ENCODE data around the gene SH2B3. TPM values are rescaled to one million over a fixed set of nuclear protein-coding genes. Genes with fewer than 3 reads are reported as not detected.

Gene SH2B3
- total RNA-seq, 1 experiment from 2014 or later, result 6.5 TPM

GRCh38 chr12:111417784-111418593 is 12.3 kb downstream of the SH2B3 start:
- Histone ChIP-seq H3F3A (ENCODE audit: insufficient read depth, low read depth) (peaks cover 11% of the 10 kb centered on the region; the same call in 1 of the 2 replicates), H3K4me3 (no peak overlapping the region), H3K27me3 (ENCODE audit: insufficient read depth, low read depth) (no peaks in the 10 kb centered on the region), H3K9me2 (ENCODE audit: insufficient read depth) (no peaks in the 10 kb centered on the region), H3K79me2 (ENCODE audit: low read depth) (peaks cover 7% of the 10 kb centered on the region; the same call in 1 of the 2 replicates), H3K36me3 (ENCODE audit: low read depth) (no peaks in the 10 kb centered on the region), H3K4me2 (no peak overlapping the region), H3K27ac (no peak overlapping the region), H2AFZ (no peak overlapping the region), H3K9me3 (ENCODE audit: insufficient read depth, low read depth) (no peaks in the 10 kb centered on the region), H3K4me1 (replicated peaks; ENCODE audit: insufficient read depth) (peaks cover 9% of the 10 kb centered on the region), H4K20me1 (ENCODE audit: insufficient read depth) (peaks cover 9% of the 10 kb centered on the region; the same call in 1 of the 2 replicates)
- ChIA-PET POLR2A (ENCODE audit: unreplicated experiment) (no interaction called here), CTCF (no interaction called here)
- BruUV-seq (replicated peaks), result no TSS peak
- intact Hi-C loops (cut with micrococcal nuclease; ENCODE audit: unreplicated experiment), result no loop called here
- no peak for DNase-seq
- TF ChIP-seq EZH2 (IDR thresholded peaks at IDR 0.05; ENCODE audit: low read depth), result no peak
- no peak for TF ChIP-seq CTCF (conservative IDR thresholded peaks at IDR 0.05)

DNA sequence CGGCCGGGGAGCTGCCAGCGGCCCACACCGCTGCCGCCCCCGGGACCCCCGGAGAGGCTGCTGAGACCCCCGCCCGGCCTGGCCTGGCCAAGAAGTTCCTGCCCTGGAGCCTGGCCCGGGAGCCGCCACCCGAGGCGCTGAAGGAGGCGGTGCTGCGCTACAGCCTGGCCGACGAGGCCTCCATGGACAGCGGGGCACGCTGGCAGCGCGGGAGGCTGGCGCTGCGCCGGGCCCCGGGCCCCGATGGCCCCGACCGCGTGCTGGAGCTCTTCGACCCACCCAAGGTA is 12.8 kb downstream of the SH2B3 start:
- H3K4me3 ChIP-seq, result no peak overlapping the region
- peaks cover 7% of the 10 kb centered on the region; the same call in 1 of the 2 replicates for H3K79me2 ChIP-seq (ENCODE audit: low read depth)
- no peak overlapping the region for H2AFZ ChIP-seq
- no peaks in the 10 kb centered on the region for H3K9me3 ChIP-seq (ENCODE audit: insufficient read depth, low read depth)
- BruUV-seq (replicated peaks), result no TSS peak
- no peaks in the 10 kb centered on the region for H3K36me3 ChIP-seq (ENCODE audit: low read depth)
- H3K4me2 ChIP-seq, result no peak overlapping the region
- TF ChIP-seq EZH2 (IDR thresholded peaks at IDR 0.05; ENCODE audit: low read depth) (no peak), CTCF (conservative IDR thresholded peaks at IDR 0.05) (no peak)
- H3F3A ChIP-seq (ENCODE audit: insufficient read depth, low read depth), result peaks cover 7% of the 10 kb centered on the region; the same call in 1 of the 2 replicates
- peaks cover 7% of the 10 kb centered on the region for H3K4me1 ChIP-seq (replicated peaks; ENCODE audit: insufficient read depth)
- CTCF ChIA-PET, result no interaction called here
- H4K20me1 ChIP-seq (ENCODE audit: insufficient read depth), result peaks cover 9% of the 10 kb centered on the region; the same call in 1 of the 2 replicates
- POLR2A ChIA-PET (ENCODE audit: unreplicated experiment), result no interaction called here
- H3K27me3 ChIP-seq (ENCODE audit: insufficient read depth, low read depth), result no peaks in the 10 kb centered on the region
- H3K9me2 ChIP-seq (ENCODE audit: insufficient read depth), result no peaks in the 10 kb centered on the region
- H3K27ac ChIP-seq, result no peak overlapping the region
- intact Hi-C loops (cut with micrococcal nuclease; ENCODE audit: unreplicated experiment), result no loop called here
- no peak for DNase-seq

DNA sequence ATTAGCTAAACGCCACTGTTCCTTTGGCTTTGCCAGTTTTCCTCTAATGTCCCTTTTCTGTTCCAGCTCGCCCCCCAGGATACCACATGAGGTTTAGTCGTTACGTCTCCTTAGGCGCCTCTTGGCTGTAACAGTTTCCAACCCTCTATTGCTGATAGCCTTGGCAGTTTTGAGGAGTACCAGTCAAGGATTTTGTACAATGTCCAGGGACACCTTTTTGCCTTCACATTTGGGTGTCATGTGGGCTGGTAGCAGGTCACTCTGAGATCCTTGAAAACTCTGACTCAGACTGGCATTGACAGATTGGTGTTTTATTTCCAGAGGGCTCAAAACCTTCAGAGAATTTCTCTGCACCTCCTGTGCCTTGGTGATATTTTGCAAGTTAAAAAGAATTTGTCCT is 14.1 kb downstream of the SH2B3 start:
- H3K9me2 ChIP-seq (ENCODE audit: insufficient read depth), result no peaks in the 10 kb centered on the region
- no peaks in the 10 kb centered on the region for H3K27me3 ChIP-seq (ENCODE audit: insufficient read depth, low read depth)
- BruUV-seq (replicated peaks), result no TSS peak
- no peak for DNase-seq
- H3K79me2 ChIP-seq (ENCODE audit: low read depth), result peaks cover 12% of the 10 kb centered on the region; the same call in 1 of the 2 replicates
- no peaks in the 10 kb centered on the region for H3K36me3 ChIP-seq (ENCODE audit: low read depth)
- TF ChIP-seq CTCF (conservative IDR thresholded peaks at IDR 0.05), result no peak
- no peak for TF ChIP-seq EZH2 (IDR thresholded peaks at IDR 0.05; ENCODE audit: low read depth)
- H3K9me3 ChIP-seq (ENCODE audit: insufficient read depth, low read depth), result no peaks in the 10 kb centered on the region
- no peak overlapping the region for H3K4me2 ChIP-seq
- ChIA-PET POLR2A (ENCODE audit: unreplicated experiment) (no interaction called here), CTCF (no interaction called here)
- intact Hi-C loops (cut with micrococcal nuclease; ENCODE audit: unreplicated experiment), result no loop called here
- H4K20me1 ChIP-seq (ENCODE audit: insufficient read depth), result no peaks in the 10 kb centered on the region
- no peak overlapping the region for H2AFZ ChIP-seq
- peaks cover 8% of the 10 kb centered on the region for H3K4me1 ChIP-seq (replicated peaks; ENCODE audit: insufficient read depth)
- no peaks in the 10 kb centered on the region for H3F3A ChIP-seq (ENCODE audit: insufficient read depth, low read depth)
- no peak overlapping the region for H3K4me3 ChIP-seq
- H3K27ac ChIP-seq, result no peak overlapping the region
